ENCODE data around the gene ROR2. TPM values are rescaled to one million over a fixed set of nuclear protein-coding genes. Genes with fewer than 3 reads are reported as not detected.

The ROR2 gene
- total RNA-seq, 1 experiment from 2014 or later, result 5.9 TPM

GRCh38 chr9:91783876-91784672 lies 166.0 kb downstream of the ROR2 start:
- H3K4me1 ChIP-seq (ENCODE audit: control insufficient read depth, insufficient read depth, low read length), result no peaks in the 10 kb centered on the region
- POLR2A ChIA-PET, result no interaction called here
- DNase-seq (ENCODE audit: low read depth, low spot score), result no peak
- in situ Hi-C loops (cut with HindIII; ENCODE audit: low pct_unique_long_range_greater_than_20kb, low sequenced_read_pairs), result no loop called here
- no peak overlapping the region for H3K27ac ChIP-seq (ENCODE audit: low read length)
- intact Hi-C loops (cut with micrococcal nuclease; ENCODE audit: unreplicated experiment), result no loop called here
- CTCF ChIA-PET, result no interaction called here
- H3K4me3 ChIP-seq (ENCODE audit: low read depth in 2 of 2, low read length in 2 of 2), result no peak overlapping the region
- no peaks in the 10 kb centered on the region for H3K9me3 ChIP-seq (ENCODE audit: control insufficient read depth, insufficient read depth, low read depth, low read length)
- H3K36me3 ChIP-seq (ENCODE audit: control insufficient read depth, insufficient read depth, low read length), result no peaks in the 10 kb centered on the region
- no peak for ATAC-seq
- no TSS peak for BruUV-seq (replicated peaks)
- no peak for TF ChIP-seq POLR2AphosphoS5 (IDR thresholded peaks at IDR 0.05; ENCODE audit: low read depth, low read length)
- no peak for TF ChIP-seq REST (IDR thresholded peaks at IDR 0.05; ENCODE audit: insufficient read depth in 1 of 2, low read depth in 2 of 2, low read length in 1 of 2)
- no peak for TF ChIP-seq CTCF (IDR thresholded peaks at IDR 0.05)
- TF ChIP-seq SIN3A (IDR thresholded peaks at IDR 0.05; ENCODE audit: borderline replicate concordance, insufficient read depth, low read depth, low read length), result no peak
- TF ChIP-seq TCF7L2 (IDR thresholded peaks at IDR 0.05; ENCODE audit: low read depth, low read length), result no peak
- H3K27me3 ChIP-seq (ENCODE audit: control insufficient read depth, insufficient read depth, low read length), result no peaks in the 10 kb centered on the region

GRCh38 chr9:91783411-91783810 lies 166.6 kb downstream of the ROR2 start:
- H3K4me3 ChIP-seq (ENCODE audit: low read depth in 2 of 2, low read length in 2 of 2), result no peak overlapping the region
- in situ Hi-C loops (cut with HindIII; ENCODE audit: low pct_unique_long_range_greater_than_20kb, low sequenced_read_pairs), result no loop called here
- no peak for DNase-seq (ENCODE audit: low read depth, low spot score)
- CTCF ChIA-PET, result no interaction called here
- H3K4me1 ChIP-seq (ENCODE audit: control insufficient read depth, insufficient read depth, low read length), result no peaks in the 10 kb centered on the region
- no TSS peak for BruUV-seq (replicated peaks)
- no peak for ATAC-seq
- no peaks in the 10 kb centered on the region for H3K27me3 ChIP-seq (ENCODE audit: control insufficient read depth, insufficient read depth, low read length)
- H3K9me3 ChIP-seq (ENCODE audit: control insufficient read depth, insufficient read depth, low read depth, low read length), result no peaks in the 10 kb centered on the region
- H3K36me3 ChIP-seq (ENCODE audit: control insufficient read depth, insufficient read depth, low read length), result no peaks in the 10 kb centered on the region
- no peak for TF ChIP-seq SIN3A (IDR thresholded peaks at IDR 0.05; ENCODE audit: borderline replicate concordance, insufficient read depth, low read depth, low read length)
- TF ChIP-seq TCF7L2 (IDR thresholded peaks at IDR 0.05; ENCODE audit: low read depth, low read length), result no peak
- H3K27ac ChIP-seq (ENCODE audit: low read length), result no peak overlapping the region
- intact Hi-C loops (cut with micrococcal nuclease; ENCODE audit: unreplicated experiment), result no loop called here
- POLR2A ChIA-PET, result no interaction called here

DNA sequence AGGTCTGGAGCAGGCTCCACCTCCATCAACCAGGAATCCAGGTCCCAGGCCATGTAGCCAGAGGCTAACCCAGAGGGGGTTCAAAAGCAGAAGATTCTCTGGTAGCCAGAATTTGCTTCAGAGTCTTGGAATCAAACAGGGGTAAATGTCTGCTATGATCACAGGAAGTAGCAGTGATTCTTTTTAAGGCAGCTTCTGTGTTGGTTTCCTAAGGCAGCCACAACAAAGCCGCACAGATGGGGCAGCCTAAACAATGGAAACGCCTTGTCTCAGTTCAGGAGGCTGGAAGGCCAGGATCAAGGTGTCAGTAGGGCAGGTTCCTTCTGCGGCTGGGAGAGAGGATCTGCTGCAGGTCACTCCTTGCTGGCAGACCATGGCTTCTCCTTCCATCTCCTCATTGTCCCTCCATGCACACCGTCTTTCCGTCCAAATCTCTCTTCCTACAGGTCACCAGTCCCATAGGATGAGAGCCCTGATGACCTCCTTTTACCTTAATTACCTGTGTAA lies 167.3 kb downstream of the ROR2 start:
- H3K27me3 ChIP-seq (ENCODE audit: control insufficient read depth, insufficient read depth, low read length), result no peaks in the 10 kb centered on the region
- CTCF ChIA-PET, result no interaction called here
- in situ Hi-C loops (cut with HindIII; ENCODE audit: low pct_unique_long_range_greater_than_20kb, low sequenced_read_pairs), result no loop called here
- no peaks in the 10 kb centered on the region for H3K9me3 ChIP-seq (ENCODE audit: control insufficient read depth, insufficient read depth, low read depth, low read length)
- ATAC-seq (no peak), DNase-seq (ENCODE audit: low read depth, low spot score) (no peak)
- TF ChIP-seq REST (IDR thresholded peaks at IDR 0.05; ENCODE audit: insufficient read depth in 1 of 2, low read depth in 2 of 2, low read length in 1 of 2), result no peak
- intact Hi-C loops (cut with micrococcal nuclease; ENCODE audit: unreplicated experiment), result no loop called here
- POLR2A ChIA-PET, result no interaction called here
- no peak overlapping the region for H3K27ac ChIP-seq (ENCODE audit: low read length)
- no peak overlapping the region for H3K4me3 ChIP-seq (ENCODE audit: low read depth in 2 of 2, low read length in 2 of 2)
- H3K4me1 ChIP-seq (ENCODE audit: control insufficient read depth, insufficient read depth, low read length), result no peaks in the 10 kb centered on the region
- no peaks in the 10 kb centered on the region for H3K36me3 ChIP-seq (ENCODE audit: control insufficient read depth, insufficient read depth, low read length)
- no TSS peak for BruUV-seq (replicated peaks)

All from Panc1 (cell line).